ENCODE results near the gene APC2. TPM values are rescaled to one million over a fixed set of nuclear protein-coding genes. Genes with fewer than 3 reads are reported as not detected.

APC2 gene
- total RNA-seq, 1 experiment from 2014 or later = 0.43 TPM

GRCh38 chr19:1427221-1427920 is 22.6 kb upstream of the APC2 start:
- no peak for DNase-seq (ENCODE audit: low spot score)

- no peak for DNase-seq (ENCODE audit: low spot score)
Measured at GRCh38 chr19:1428738-1429391, 21.1 kb upstream of the APC2 start.

- DNase-seq (ENCODE audit: low spot score) = peak; percentile 66
Measured at GRCh38 chr19:1429750-1430149, 20.2 kb upstream of the APC2 start.

GRCh38 chr19:1430246-1430645 is 19.7 kb upstream of the APC2 start:
- no peak for DNase-seq (ENCODE audit: low spot score)

GRCh38 chr19:1431759-1432506 is 18.0 kb upstream of the APC2 start:
- DNase-seq (ENCODE audit: low spot score) = no peak

GRCh38 chr19:1432507-1432887 is 17.4 kb upstream of the APC2 start:
- DNase-seq (ENCODE audit: low spot score) = no peak

- no peak for DNase-seq (ENCODE audit: low spot score)
Measured at GRCh38 chr19:1433119-1434039, 16.5 kb upstream of the APC2 start.

- no peak for DNase-seq (ENCODE audit: low spot score)
Measured at GRCh38 chr19:1434040-1434366, 15.9 kb upstream of the APC2 start.

- DNase-seq (ENCODE audit: low spot score) = no peak
Measured at GRCh38 chr19:1434577-1435060, 15.3 kb upstream of the APC2 start.

- no peak for DNase-seq (ENCODE audit: low spot score)
Measured at GRCh38 chr19:1435378-1435989, 14.4 kb upstream of the APC2 start.

- DNase-seq (ENCODE audit: low spot score) = no peak
Measured at GRCh38 chr19:1437609-1438008, 12.3 kb upstream of the APC2 start.

GRCh38 chr19:1438035-1438932 is 11.6 kb upstream of the APC2 start, which contains the start of gene RPS15:
Gene RPS15, plus strand, starts transcription at chr19:1438396. Its CDS starts 30 bp downstream, at chr19:1438426.
- DNase-seq (ENCODE audit: low spot score) = peak; percentile 86

- no peak for DNase-seq (ENCODE audit: low spot score)
Measured at GRCh38 chr19:1438933-1439354, 11.0 kb upstream of the APC2 start.

- peak; percentile 19 for DNase-seq (ENCODE audit: low spot score)
Measured at GRCh38 chr19:1439525-1440417, 10.2 kb upstream of the APC2 start.

- DNase-seq (ENCODE audit: low spot score) = no peak
Measured at GRCh38 chr19:1440418-1440801, 9.5 kb upstream of the APC2 start.

GRCh38 chr19:1441022-1441426 is 8.9 kb upstream of the APC2 start:
- DNase-seq (ENCODE audit: low spot score) = no peak

GRCh38 chr19:1441677-1442438 is 8.1 kb upstream of the APC2 start:
- no peak for DNase-seq (ENCODE audit: low spot score)
